Measurements from ENCODE around the gene SLC2A2.

The SLC2A2 gene

DNA sequence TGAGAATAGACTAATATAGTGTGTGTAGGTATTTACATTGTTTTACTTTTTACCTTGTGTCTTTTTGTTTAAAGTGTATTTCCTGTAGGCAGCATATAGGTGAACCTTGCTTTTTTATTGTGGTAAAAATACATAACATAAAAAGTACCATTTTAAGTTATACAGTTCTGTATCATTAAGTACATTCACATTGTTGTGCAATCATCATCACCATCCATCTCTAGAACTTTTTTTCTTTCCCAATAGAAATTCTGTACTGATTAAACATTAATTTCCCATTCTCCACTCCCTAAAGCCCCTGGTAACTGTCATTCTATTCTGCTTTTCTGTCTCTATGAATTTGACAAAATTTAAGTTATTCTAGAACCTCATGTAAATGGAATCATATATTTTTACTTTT, 69.9 kb downstream of the SLC2A2 start:
- no peaks in the 10 kb centered on the region for H3K79me2 ChIP-seq (ENCODE audit: low read length)
- H3K4me1 ChIP-seq (ENCODE audit: low read length), result no peaks in the 10 kb centered on the region
- H3K36me3 ChIP-seq (replicated peaks; ENCODE audit: insufficient read depth, low read length), result no peaks in the 10 kb centered on the region
- DNase-seq, result no peak
- no peaks in the 10 kb centered on the region for H3K9me3 ChIP-seq (replicated peaks; ENCODE audit: insufficient read depth, low read length)
- TF ChIP-seq, protein P1, sequence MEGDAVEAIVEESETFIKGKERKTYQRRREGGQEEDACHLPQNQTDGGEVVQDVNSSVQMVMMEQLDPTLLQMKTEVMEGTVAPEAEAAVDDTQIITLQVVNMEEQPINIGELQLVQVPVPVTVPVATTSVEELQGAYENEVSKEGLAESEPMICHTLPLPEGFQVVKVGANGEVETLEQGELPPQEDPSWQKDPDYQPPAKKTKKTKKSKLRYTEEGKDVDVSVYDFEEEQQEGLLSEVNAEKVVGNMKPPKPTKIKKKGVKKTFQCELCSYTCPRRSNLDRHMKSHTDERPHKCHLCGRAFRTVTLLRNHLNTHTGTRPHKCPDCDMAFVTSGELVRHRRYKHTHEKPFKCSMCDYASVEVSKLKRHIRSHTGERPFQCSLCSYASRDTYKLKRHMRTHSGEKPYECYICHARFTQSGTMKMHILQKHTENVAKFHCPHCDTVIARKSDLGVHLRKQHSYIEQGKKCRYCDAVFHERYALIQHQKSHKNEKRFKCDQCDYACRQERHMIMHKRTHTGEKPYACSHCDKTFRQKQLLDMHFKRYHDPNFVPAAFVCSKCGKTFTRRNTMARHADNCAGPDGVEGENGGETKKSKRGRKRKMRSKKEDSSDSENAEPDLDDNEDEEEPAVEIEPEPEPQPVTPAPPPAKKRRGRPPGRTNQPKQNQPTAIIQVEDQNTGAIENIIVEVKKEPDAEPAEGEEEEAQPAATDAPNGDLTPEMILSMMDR (IDR thresholded peaks at IDR 0.05; ENCODE audit: low read length), result no peak
- TF ChIP-seq EZH2phosphoT487 (IDR thresholded peaks at IDR 0.05; ENCODE audit: low read length) (no peak), EZH2 (optimal IDR thresholded peaks at IDR 0.05; ENCODE audit: low read depth, low read length) (no peak)
- H4K20me1 ChIP-seq (ENCODE audit: insufficient read depth, low read length), result no peaks in the 10 kb centered on the region
- no peak overlapping the region for H3K9ac ChIP-seq (ENCODE audit: low read length)
- H3K27ac ChIP-seq (ENCODE audit: low read length), result no peak overlapping the region
- no peak overlapping the region for H3K4me3 ChIP-seq (ENCODE audit: low read length)
- H3K9me2 ChIP-seq (replicated peaks; ENCODE audit: insufficient read depth, low read length), result no peaks in the 10 kb centered on the region
- H3F3A ChIP-seq (ENCODE audit: insufficient read depth, low read length), result no peaks in the 10 kb centered on the region
- H3K27me3 ChIP-seq (replicated peaks; ENCODE audit: insufficient read depth, low read length), result no peaks in the 10 kb centered on the region
- H3K4me2 ChIP-seq (ENCODE audit: low read depth, low read length), result no peak overlapping the region
- no peak overlapping the region for H2AFZ ChIP-seq (ENCODE audit: low read length)

DNA sequence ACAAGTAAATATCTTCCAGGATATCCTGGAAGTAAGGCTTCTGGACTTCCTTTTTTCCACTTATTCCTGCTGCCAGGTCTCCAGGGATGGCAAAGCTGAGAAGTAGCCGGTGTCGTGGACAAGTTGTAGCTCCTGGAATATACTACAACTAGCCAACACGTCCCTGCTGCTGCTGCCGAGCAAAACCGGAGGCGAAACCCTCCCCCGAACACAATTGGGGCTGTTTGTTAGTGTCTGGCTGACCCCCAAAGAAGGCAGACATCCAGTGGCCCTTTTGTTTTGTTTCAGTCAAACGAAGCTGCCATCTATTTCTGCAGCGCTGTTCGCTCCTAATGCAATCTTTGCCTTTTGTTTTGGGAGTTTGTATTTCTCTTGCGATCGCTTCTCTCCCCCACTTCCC, 72.8 kb downstream of the SLC2A2 start:
- Histone ChIP-seq H3K9ac (ENCODE audit: low read length) (no peak overlapping the region), H3K4me2 (ENCODE audit: low read depth, low read length) (no peak overlapping the region), H3K4me3 (ENCODE audit: low read length) (no peak overlapping the region), H3K9me3 (replicated peaks; ENCODE audit: insufficient read depth, low read length) (no peaks in the 10 kb centered on the region), H3K9me2 (replicated peaks; ENCODE audit: insufficient read depth, low read length) (no peaks in the 10 kb centered on the region), H3F3A (ENCODE audit: insufficient read depth, low read length) (no peaks in the 10 kb centered on the region), H3K27me3 (replicated peaks; ENCODE audit: insufficient read depth, low read length) (no peaks in the 10 kb centered on the region), H4K20me1 (ENCODE audit: insufficient read depth, low read length) (no peaks in the 10 kb centered on the region), H3K79me2 (ENCODE audit: low read length) (no peaks in the 10 kb centered on the region), H2AFZ (ENCODE audit: low read length) (no peak overlapping the region), H3K4me1 (ENCODE audit: low read length) (no peaks in the 10 kb centered on the region), H3K36me3 (replicated peaks; ENCODE audit: insufficient read depth, low read length) (no peaks in the 10 kb centered on the region), H3K27ac (ENCODE audit: low read length) (no peak overlapping the region)
- TF ChIP-seq, protein P1 (IDR thresholded peaks at IDR 0.05; ENCODE audit: low read length), result no peak
- TF ChIP-seq EZH2 (optimal IDR thresholded peaks at IDR 0.05; ENCODE audit: low read depth, low read length) (no peak), EZH2phosphoT487 (IDR thresholded peaks at IDR 0.05; ENCODE audit: low read length) (no peak)
- DNase-seq, result no peak

DNA sequence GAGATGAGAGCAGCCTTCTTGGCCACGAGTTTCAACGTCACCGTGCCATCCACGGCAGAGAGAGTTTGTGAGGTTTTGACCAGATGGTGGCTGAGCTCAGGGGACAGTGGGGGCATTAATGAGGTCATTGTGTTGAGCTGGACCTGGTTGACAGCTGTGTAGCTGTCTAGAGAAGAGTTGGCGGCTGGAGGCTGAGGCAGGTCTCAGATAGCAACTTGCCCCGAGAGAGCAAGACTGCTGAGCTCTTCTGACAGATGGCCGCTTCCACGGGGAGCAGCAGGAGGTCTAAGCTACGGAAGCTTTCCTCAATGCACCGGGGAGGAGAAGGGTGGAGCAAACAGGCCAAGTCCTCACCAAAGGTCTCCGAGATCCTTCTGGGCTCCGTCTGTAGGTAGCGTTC, 73.3 kb downstream of the SLC2A2 start:
- no peak overlapping the region for H3K4me3 ChIP-seq (ENCODE audit: low read length)
- no peak overlapping the region for H3K27ac ChIP-seq (ENCODE audit: low read length)
- H3K4me1 ChIP-seq (ENCODE audit: low read length), result no peaks in the 10 kb centered on the region
- H3F3A ChIP-seq (ENCODE audit: insufficient read depth, low read length), result no peaks in the 10 kb centered on the region
- no peaks in the 10 kb centered on the region for H3K36me3 ChIP-seq (replicated peaks; ENCODE audit: insufficient read depth, low read length)
- TF ChIP-seq EZH2phosphoT487 (IDR thresholded peaks at IDR 0.05; ENCODE audit: low read length), result no peak
- TF ChIP-seq, protein P1 (IDR thresholded peaks at IDR 0.05; ENCODE audit: low read length), result no peak
- TF ChIP-seq EZH2 (optimal IDR thresholded peaks at IDR 0.05; ENCODE audit: low read depth, low read length), result no peak
- DNase-seq, result no peak
- no peaks in the 10 kb centered on the region for H3K27me3 ChIP-seq (replicated peaks; ENCODE audit: insufficient read depth, low read length)
- no peaks in the 10 kb centered on the region for H3K9me3 ChIP-seq (replicated peaks; ENCODE audit: insufficient read depth, low read length)
- no peaks in the 10 kb centered on the region for H3K79me2 ChIP-seq (ENCODE audit: low read length)
- H3K9ac ChIP-seq (ENCODE audit: low read length), result no peak overlapping the region
- H4K20me1 ChIP-seq (ENCODE audit: insufficient read depth, low read length), result no peaks in the 10 kb centered on the region
- no peak overlapping the region for H3K4me2 ChIP-seq (ENCODE audit: low read depth, low read length)
- no peaks in the 10 kb centered on the region for H3K9me2 ChIP-seq (replicated peaks; ENCODE audit: insufficient read depth, low read length)
- no peak overlapping the region for H2AFZ ChIP-seq (ENCODE audit: low read length)
